Kidney epithelial cell (primary cell): ENCODE data around the gene GABRP. TPM values are rescaled to one million over a fixed set of nuclear protein-coding genes. Genes with fewer than 3 reads are reported as not detected.

Source experiments
- DNase-seq: peaks from one replicate; pipeline ENCODE4 v3.0.0-alpha.2; 2010; ENCODE audit warnings: low read depth
- H3K27me3 ChIP-seq: 2 replicates; pipeline ENCODE4 v1.6.0; 2011; ENCODE audit warnings: low read length; ENCODE audit not compliant: control insufficient read depth, insufficient read depth
- H3K36me3 ChIP-seq: 2 replicates; pipeline ENCODE4 v1.5.1; 2011; ENCODE audit warnings: low read length; ENCODE audit not compliant: control insufficient read depth, insufficient read depth
- H3K4me3 ChIP-seq: 2 replicates; pipeline ENCODE4 v1.5.1; 2011; ENCODE audit warnings: low read depth, mild to moderate bottlenecking, control low read depth, low read length
- CTCF ChIP-seq: IDR thresholded peaks from 2 replicates; pipeline ENCODE4 v1.5.1; 2011; ENCODE audit warnings: mild to moderate bottlenecking, moderate library complexity, low read length, control low read depth, inconsistent platforms; ENCODE audit not compliant: insufficient read depth, poor library complexity, severe bottlenecking
- total RNA-seq: library from RNA; depleted of rRNA; stranded (reverse); fragments of >200 nt; gene quantifications from 2 replicates; pipeline ENCODE4 v1.2.3, GENCODE V29; 2015

GABRP gene
- total RNA-seq, 1 donor from 2014 or later, result 0.50 TPM

DNA sequence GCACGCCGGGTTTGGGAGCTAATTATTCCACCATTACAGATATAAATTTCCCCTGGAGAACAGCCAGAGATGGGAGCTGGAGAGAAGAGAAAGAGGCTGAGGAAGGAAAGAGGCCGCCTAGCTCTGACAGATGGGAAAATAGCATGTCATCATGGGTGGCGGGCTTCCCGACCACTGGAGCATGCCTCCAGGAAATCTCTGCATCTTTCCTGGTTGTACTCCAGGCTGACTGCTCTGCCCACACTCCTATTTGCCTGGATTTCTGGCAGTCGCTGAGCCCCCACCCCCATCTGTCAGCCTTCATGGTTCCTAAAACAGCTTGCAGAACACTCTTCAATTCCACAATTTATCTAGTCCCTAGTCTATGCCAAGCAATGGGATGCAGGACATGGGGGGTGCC, 14.3 kb upstream of the GABRP start:
- Histone ChIP-seq H3K36me3 (no peaks in the 10 kb centered on the region), H3K27me3 (peaks cover 9% of the 10 kb centered on the region), H3K4me3 (no peak overlapping the region)
- TF ChIP-seq CTCF, result no peak
- DNase-seq, result no peak

- no peak for TF ChIP-seq CTCF
- no peaks in the 10 kb centered on the region for H3K36me3 ChIP-seq
- DNase-seq, result no peak
- peaks cover 9% of the 10 kb centered on the region for H3K27me3 ChIP-seq
- no peak overlapping the region for H3K4me3 ChIP-seq
Observed at GRCh38 chr5:170769898-170770416, 13.6 kb upstream of the GABRP start.

DNA sequence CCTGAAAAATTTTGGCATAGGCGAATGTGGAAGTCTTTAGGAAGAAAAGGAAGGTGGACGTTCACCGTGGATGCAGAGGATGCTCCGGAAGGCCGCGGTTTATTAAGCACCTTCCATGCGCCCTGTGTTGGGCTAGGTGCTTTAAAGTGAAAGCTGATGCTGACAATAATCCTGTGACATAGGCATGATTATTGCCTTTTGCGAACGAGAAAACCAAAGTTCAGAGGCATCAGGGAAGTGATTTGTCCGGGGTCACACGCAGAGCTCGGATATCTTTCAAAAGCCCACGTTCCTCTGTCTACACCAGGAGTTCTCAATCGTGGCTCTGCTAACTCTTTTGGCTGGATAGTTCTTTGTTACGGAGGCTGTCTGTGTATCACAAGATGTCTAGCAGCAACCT, 12.0 kb upstream of the GABRP start:
- no peak overlapping the region for H3K4me3 ChIP-seq
- no peak for DNase-seq
- peaks cover 9% of the 10 kb centered on the region for H3K27me3 ChIP-seq
- no peak for TF ChIP-seq CTCF
- no peaks in the 10 kb centered on the region for H3K36me3 ChIP-seq

DNA sequence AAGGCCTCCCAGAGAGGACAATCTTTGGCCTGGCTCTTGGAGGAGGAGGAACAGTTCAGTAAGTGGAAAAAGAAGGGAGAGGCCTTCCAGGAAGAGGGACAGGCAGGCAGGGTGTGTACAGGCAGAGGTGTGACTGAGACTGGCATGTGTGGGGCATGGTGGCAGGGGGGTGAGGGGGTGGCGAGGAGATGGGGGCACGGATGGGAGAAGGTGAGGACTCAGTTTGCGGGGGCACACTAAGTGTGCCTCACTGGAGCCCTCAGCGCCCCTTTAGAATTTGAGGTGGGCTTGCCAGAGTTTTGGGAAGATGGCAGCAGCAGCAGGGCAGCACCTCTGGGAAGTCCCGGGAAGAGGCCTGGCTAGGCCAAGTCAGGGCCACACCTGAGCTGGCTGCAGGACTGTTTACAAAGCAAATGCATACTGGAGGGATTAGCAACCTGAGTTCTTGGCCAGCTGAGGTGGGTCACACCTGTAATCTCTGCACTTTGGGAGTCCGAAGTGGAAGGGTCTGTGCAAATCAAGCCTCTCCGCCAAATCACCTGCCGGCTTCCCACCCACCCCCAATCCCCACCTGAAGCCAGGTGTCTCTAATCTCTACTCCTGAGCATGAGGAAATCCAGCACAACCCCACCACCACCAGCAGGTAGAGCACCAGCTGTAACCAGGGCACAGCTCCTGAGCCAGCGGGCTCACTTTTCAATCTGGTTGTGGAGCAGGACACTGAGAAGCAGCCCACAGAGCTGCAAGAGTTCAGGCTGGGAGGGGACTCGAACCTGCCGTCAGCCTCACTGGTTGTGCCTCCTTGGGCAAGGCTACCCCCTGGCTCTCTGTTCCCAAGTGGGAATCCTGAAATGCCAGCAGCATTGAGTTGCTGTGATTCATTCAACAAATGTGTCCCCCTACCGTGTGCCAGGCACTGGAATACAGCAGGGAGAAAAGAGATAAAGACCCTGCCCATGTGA, 10.2 kb upstream of the GABRP start:
- DNase-seq, result no peak
- no peak for TF ChIP-seq CTCF
- H3K27me3 ChIP-seq, result peaks cover 6% of the 10 kb centered on the region
- no peak overlapping the region for H3K4me3 ChIP-seq
- H3K36me3 ChIP-seq, result no peaks in the 10 kb centered on the region

DNA sequence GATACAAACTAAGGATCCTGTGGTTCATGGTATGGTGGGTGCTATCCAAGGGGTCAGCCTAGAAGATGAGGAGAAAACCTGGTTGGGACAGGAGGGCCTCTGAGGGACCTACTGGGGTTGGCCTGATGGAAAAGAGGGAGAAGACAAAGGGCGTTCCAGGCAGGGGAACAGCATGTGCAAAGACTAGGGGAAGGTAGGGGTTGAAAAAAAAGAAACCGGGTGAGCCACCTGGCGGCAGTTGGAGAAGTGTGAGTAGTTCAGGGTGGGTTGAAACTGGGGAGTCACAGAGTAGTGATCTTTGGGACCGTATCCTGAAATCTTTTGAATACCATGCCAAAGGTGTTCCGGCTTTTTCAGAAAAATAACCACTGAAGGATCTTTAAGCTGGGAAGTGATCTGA, 8.7 kb upstream of the GABRP start:
- H3K4me3 ChIP-seq, result no peak overlapping the region
- TF ChIP-seq CTCF, result no peak
- H3K36me3 ChIP-seq, result no peaks in the 10 kb centered on the region
- no peak for DNase-seq
- peaks cover 3% of the 10 kb centered on the region for H3K27me3 ChIP-seq

GRCh38 chr5:170781946-170782345, 1.6 kb upstream of the GABRP start:
- Histone ChIP-seq H3K4me3 (no peak overlapping the region), H3K36me3 (no peaks in the 10 kb centered on the region), H3K27me3 (peaks cover 3% of the 10 kb centered on the region)
- no peak for DNase-seq
- TF ChIP-seq CTCF, result no peak
